Neural cell (in vitro differentiated cells): ENCODE results near the gene FXYD2.

ENCODE experiments used
- CTCF ChIP-seq: fragments of 450-650 bp; IDR thresholded peaks from 2 replicates; pipeline ENCODE4 v1.5.1; 2014; ENCODE audit warnings: antibody characterized with exemption, mild to moderate bottlenecking, moderate library complexity; ENCODE audit not compliant: poor library complexity, severe bottlenecking
- EP300 ChIP-seq: fragments of 450-650 bp; conservative IDR thresholded peaks from 2 replicates; pipeline ENCODE4 v1.6.1; 2014; ENCODE audit warnings: antibody characterized with exemption, mild to moderate bottlenecking, moderate library complexity; ENCODE audit not compliant: poor library complexity, severe bottlenecking
- EZH2 ChIP-seq: fragments of 200-600, 300-800 bp; shearing (Covaris generic), sonication (generic); IDR thresholded peaks from 2 replicates; pipeline ENCODE4 v1.6.1; 2014; ENCODE audit warnings: antibody characterized with exemption, low read length, borderline replicate concordance, mild to moderate bottlenecking; ENCODE audit not compliant: insufficient read depth, poor library complexity, severe bottlenecking
- MXI1 ChIP-seq: fragments of 450-650 bp; conservative IDR thresholded peaks from 2 replicates; pipeline ENCODE4 v1.6.1; 2014; ENCODE audit warnings: antibody characterized with exemption, mild to moderate bottlenecking; ENCODE audit not compliant: poor library complexity, severe bottlenecking
- POLR2AphosphoS5 ChIP-seq: IDR thresholded peaks from 2 replicates; pipeline ENCODE4 v1.6.1; 2012
- RAD21 ChIP-seq: fragments of 450-650 bp; conservative IDR thresholded peaks from 2 replicates; pipeline ENCODE4 v1.6.1; 2014; ENCODE audit warnings: antibody characterized with exemption, mild to moderate bottlenecking, moderate library complexity
- SMC3 ChIP-seq: fragments of 450-650 bp; conservative IDR thresholded peaks from 2 replicates; pipeline ENCODE4 v1.6.1; 2014; ENCODE audit warnings: antibody characterized with exemption, mild to moderate bottlenecking, moderate library complexity; ENCODE audit not compliant: poor library complexity

GRCh38 chr11:117770061-117770460 lies 54.5 kb downstream of the FXYD2 start:
- TF ChIP-seq CTCF (no peak), MXI1 (no peak), RAD21 (no peak), POLR2AphosphoS5 (no peak), SMC3 (no peak), EZH2 (no peak), EP300 (no peak)
